Kidney glomerular epithelial cell (primary cell): ENCODE data around the gene RAD23B.
A peak's percentile ranks its signal among the peaks of the same experiment; 100 is the strongest.
"Not testable (repeated sequence)": the region's sequence is repeated elsewhere in the genome, so short reads cannot be mapped to it uniquely, and the experiment has no call there.

ENCODE experiments used
- DNase-seq: peaks from one replicate; lab custom pipeline; 2025; lab: John Stamatoyannopoulos, UW

RAD23B gene

GRCh38 chr9:107294756-107295155, 11.7 kb downstream of the RAD23B start:
- no peak for DNase-seq

- no peak for DNase-seq
These were observed 12.9 kb downstream of the RAD23B start for GRCh38 chr9:107295995-107296394.

DNA sequence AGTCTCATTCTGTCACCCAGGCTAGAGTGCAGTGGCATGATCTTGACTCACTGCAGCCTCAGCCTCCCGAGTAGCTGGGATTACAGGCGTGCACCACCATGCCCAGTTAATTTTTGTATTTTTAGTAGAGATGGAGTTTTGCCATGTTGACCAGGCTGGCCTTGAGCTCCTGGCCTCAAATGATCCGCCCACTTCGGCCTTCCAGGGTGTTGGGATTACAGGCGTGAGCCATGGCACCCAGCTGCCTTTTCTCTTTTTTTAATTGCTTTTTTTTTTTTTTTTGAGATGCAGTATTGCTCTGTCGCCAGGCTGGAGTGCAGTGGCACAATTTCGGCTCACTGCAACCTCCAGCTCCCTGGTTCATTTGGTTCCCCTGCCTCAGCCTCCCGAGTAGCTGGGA, 13.5 kb downstream of the RAD23B start:
- DNase-seq: not testable (repeated sequence)

- DNase-seq: peak; percentile 29
These were observed 16.4 kb downstream of the RAD23B start for GRCh38 chr9:107299437-107299836.

DNA sequence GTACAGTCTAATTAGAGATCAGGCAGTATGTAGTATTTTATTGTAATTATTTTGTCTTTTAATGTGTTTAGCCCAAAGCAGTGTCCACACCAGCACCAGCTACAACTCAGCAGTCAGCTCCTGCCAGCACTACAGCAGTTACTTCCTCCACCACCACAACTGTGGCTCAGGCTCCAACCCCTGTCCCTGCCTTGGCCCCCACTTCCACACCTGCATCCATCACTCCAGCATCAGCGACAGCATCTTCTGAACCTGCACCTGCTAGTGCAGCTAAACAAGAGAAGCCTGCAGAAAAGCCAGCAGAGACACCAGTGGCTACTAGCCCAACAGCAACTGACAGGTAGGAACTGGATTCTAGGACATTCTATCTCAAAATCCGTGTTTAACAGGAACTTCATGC, 23.2 kb downstream of the RAD23B start:
- no peak for DNase-seq

- no peak for DNase-seq
These were observed 24.3 kb downstream of the RAD23B start for GRCh38 chr9:107307331-107307730.

- DNase-seq: no peak
These were observed 25.4 kb downstream of the RAD23B start for GRCh38 chr9:107308461-107308860.

GRCh38 chr9:107309271-107309670, 26.2 kb downstream of the RAD23B start:
- DNase-seq: no peak

- no peak for DNase-seq
These were observed 29.4 kb downstream of the RAD23B start for GRCh38 chr9:107312376-107313050.

DNA sequence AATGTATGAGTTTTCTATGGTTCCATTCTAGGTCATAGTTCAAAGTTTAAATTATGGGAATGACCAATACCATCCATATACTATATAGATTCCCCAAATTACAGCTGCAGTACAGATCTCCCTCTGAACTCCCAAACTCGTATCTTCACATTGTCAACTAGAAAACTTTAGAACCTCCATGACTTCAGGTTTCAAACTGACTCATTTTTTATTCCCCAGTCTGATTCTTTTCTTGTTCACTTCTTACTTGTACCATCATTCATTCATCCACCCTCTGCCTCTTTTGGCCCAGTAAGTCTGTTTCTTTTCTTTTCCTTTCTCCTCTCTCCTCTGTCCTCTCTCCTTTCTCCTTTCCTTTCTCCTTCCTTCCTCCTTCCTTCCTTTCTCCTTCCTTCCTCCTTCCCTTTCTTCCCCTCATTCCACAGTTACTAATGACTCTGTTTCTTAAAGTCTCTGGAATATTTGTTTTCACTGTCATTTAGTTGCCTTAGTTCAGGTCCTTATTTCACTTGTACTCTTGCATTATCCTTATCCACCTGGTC, 30.5 kb downstream of the RAD23B start:
- DNase-seq: no peak

DNA sequence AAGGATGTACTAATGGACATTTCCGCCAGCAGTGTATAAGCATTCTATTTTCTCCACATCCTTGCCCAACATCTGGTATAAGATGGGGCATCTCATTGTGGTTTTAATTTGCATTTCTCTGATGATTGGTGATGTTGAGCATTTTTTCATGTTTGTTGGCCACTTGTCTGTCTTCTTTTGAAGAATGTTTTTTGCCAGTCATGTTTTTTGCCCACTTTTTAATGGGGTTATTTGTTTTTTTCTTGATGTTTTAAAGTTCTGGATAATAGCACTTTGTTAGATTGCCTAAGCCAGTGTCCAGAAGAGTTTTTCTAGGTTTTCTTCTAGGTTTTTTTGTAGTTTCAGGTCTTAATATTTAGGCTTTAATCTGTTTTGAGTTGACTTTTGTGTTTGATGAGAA, 31.7 kb downstream of the RAD23B start:
- no peak for DNase-seq

DNA sequence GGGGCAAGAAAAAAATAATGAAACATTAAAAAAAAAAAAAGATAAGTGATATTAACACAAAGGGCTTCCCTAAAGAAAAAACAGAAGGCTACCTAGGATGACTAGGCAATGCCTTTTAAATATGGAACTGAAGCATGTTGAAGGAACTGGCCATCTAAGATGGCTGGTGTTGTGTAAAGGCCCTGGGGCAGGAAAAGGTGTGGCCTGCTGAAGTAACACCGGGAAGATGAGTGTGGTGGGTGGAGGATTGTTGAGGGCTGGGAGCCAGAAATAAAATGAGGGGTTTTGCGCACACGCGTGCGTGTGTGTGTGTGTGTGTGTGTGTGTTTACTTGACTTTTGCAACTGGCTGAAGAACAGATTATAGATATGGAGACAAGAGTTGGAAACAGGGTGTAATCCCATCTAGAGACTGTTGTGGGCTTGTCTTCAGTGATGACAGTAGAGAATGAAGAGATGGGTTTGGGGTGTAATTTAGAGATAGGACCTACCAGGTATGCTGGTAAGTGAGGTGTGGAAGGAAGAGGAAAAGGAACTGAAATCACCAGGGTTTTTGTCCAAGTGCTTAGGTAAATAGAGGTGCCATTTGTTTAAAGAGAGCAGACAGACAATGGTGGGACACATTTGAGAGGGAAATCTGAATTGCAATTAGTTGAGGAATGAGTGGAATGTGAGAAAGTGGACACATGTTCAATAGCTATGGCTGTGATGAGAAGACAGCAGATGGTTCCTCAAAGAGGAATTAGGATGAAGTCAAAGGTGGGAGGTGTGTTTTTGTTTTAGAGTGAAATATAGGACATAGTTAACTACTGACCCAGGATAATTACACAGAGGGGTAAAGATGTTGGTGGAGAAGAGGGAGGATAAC, 33.9 kb downstream of the RAD23B start:
- no peak for DNase-seq

- no peak for DNase-seq
These were observed 39.6 kb downstream of the RAD23B start for GRCh38 chr9:107322643-107323042.

GRCh38 chr9:107323836-107324585, 40.9 kb downstream of the RAD23B start:
- no peak for DNase-seq

DNA sequence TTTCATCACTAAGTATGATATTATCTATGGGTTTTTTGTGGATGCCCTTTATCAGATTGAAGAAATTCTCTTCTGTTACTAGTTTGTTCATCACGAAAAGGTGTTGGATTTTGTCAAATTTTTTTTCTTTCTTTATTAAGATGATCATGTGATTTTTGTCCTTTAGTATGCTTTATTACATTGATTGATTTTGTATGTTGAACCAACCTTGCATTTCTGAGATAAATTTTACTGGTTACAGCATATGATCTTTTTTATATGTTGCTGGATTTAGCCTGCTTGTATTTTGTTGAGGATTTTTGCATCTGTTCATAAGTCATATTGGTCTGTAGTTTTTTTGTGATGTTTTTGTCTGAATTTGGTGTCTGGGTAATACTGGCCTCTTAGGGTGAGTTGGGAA, 42.8 kb downstream of the RAD23B start:
- no peak for DNase-seq

DNA sequence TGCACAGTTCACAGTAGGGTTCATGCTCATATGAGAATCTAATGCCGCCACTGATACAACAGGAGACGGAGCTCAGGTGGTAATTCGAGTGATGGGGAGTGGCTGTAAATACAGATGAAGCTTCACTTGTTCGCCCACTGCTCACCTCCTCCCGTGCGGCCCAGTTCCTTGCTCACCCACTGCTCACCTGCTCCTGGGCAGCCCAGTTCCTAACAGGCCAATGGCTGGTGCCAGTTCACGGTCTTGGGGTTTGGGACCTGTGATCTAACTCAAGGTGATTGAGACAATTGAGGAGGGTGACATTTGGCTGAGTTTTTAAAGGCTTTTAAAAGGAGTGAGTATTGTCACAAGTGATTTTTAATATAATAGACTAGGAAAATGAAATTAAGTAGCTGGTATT, 45.4 kb downstream of the RAD23B start:
- DNase-seq: no peak

DNA sequence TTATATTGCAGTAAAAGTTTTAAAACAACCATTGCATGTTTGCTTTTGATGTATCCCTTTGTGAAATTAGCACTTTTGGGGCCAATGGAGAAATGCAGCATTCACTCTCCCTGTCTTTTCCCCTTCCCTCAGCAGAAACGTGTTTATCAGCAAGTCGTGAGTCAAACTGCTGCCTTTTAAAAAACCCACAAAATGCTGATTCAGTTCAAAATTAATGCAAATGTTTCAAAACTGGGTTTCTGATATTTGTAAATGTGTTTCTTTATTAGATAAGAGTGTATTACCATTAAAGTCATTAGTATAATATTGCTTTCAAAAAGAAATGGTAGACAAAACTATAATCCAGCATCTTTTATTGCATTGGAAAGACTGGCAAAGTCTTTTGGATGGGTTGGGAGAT, 47.3 kb downstream of the RAD23B start:
- no peak for DNase-seq

GRCh38 chr9:107332883-107333282, 49.8 kb downstream of the RAD23B start:
- DNase-seq: no peak

DNA sequence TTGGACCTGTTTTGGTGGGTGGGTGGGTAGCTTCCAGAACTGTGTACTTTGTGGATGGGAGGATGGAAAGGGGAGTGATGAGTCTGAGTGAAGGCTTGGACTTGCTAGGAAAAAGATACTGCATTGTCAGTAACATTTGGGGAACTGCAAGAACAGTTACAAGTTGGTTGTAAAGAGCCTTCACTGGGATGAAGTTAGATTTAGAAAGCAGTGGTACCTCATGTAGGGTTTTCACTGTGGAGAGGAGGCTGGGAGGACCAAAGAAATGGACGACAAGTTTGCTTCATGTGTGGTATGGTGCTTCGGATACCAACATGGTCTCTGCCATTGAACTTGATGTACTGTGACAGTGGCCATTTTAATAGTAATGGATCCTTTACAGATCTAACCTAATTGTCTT, 50.3 kb downstream of the RAD23B start:
- DNase-seq: no peak

- DNase-seq: no peak
These were observed 51.2 kb downstream of the RAD23B start for GRCh38 chr9:107334103-107334776.

DNA sequence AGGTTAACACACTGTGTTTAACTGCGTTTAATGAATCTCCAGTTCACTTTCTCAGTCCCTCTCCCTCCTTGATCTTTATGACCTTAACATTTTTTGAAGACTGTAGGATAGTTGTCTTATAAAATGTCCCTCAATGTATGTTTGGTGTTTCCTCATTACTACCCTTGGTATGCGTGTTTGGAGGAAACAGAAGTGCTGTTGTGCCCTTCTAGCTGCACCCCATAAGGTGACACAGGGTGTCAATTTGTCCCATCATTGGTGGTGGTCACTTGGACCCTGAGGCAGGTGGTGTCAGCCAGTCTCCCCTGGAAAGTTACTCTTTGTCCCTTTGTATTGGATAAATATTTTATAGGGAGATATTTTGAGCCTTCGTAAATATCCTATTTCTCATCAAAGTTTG, 52.3 kb downstream of the RAD23B start:
- no peak for DNase-seq
